ENCODE results near the gene CLEC20A.

- no peak for TF ChIP-seq CTCF (conservative IDR thresholded peaks at IDR 0.05)
- no peak for TF ChIP-seq EZH2 (IDR thresholded peaks at IDR 0.05; ENCODE audit: low read depth)
These were observed 11.2 kb downstream of the CLEC20A start for GRCh38 chr1:178485541-178485981.
